HepG2 (cell line): ENCODE measurements around the gene ZNF121. TPM values are rescaled to one million over a fixed set of nuclear protein-coding genes. Genes with fewer than 3 reads are reported as not detected.

ENCODE experiments used
- ATAC-seq: fragments of 200-7000 bp; cut with Tn5 transposase; 3 replicates; pipeline ENCODE4 v1.9.1; 2020; ENCODE audit warnings: mild to moderate bottlenecking, moderate library complexity
- BruUV-seq: library from RNA; stranded (reverse); fragments of 400-500 nt; replicated peaks from 2 replicates; lab custom pipeline; 2021; lab: Mats Ljungman, UMichigan
- CTCF ChIA-PET: fragments of 300-600 bp; formaldehyde crosslinking; extraction: SDS; loops from one replicate; lab custom pipeline; 2021; ENCODE audit warnings: low total read pairs, inconsistent platforms, low intra/inter-chr PET ratio; lab: Yijun Ruan, JAX
- POLR2A ChIA-PET: fragments of 350-600 bp; sonication (Branson Sonifier 250); formaldehyde crosslinking; loops from one replicate; lab custom pipeline; 2020; ENCODE audit warnings: antibody characterized with exemption, inconsistent platforms; lab: Yijun Ruan, JAX
- DNase-seq: peaks from one replicate; pipeline ENCODE4 v3.0.0-alpha.2; 2015; ENCODE audit warnings: low spot score
- FAIRE-seq: peaks from 3 replicates; lab custom pipeline; 2011; peaks lifted over from hg19 to GRCh38; lab: Jason Lieb, UNC
- H2AFZ ChIP-seq: one replicate; pipeline ENCODE4 v1.6.1; 2011; ENCODE audit warnings: low read length, inconsistent platforms
- H3K27ac ChIP-seq: fragments of 300-600 bp; 3 replicates; pipeline ENCODE4 v1.8.0; 2011; ENCODE audit warnings: mixed run types, mild to moderate bottlenecking, mixed read lengths, low read length, inconsistent platforms; ENCODE audit not compliant: insufficient read depth; ENCODE audit errors: extremely low read length
- H3K27me3 ChIP-seq, 2 experiments: fragments of 200-600 bp in 1 of 2; 2 replicates in 1 of 2; 3 replicates in 1 of 2; pipeline versions ENCODE4 v1.6.0 to v1.8.0; 2011; ENCODE audit warnings: low read length in 2 of 2, mild to moderate bottlenecking in 2 of 2, moderate library complexity in 2 of 2, inconsistent platforms in 1 of 2; ENCODE audit not compliant: insufficient read depth in 2 of 2, control insufficient read depth in 1 of 2
- H3K36me3 ChIP-seq, 2 experiments: fragments of 200-600 bp in 1 of 2; replicated peaks in 1 of 2; 2 replicates in 1 of 2; 3 replicates in 1 of 2; pipeline versions ENCODE4 v1.5.1 to v1.8.0; 2011; ENCODE audit warnings: low read length in 2 of 2, inconsistent platforms in 1 of 2; ENCODE audit not compliant: insufficient read depth in 2 of 2, control insufficient read depth in 1 of 2
- H3K4me1 ChIP-seq: 2 replicates; pipeline ENCODE4 v1.5.1; 2012; ENCODE audit warnings: low read length, inconsistent platforms; ENCODE audit not compliant: insufficient read depth
- H3K4me2 ChIP-seq: 2 replicates; pipeline ENCODE4 v1.6.0; 2011; ENCODE audit warnings: low read depth, low read length, inconsistent platforms
- H3K4me3 ChIP-seq, 3 experiments: fragments of 200-600 bp in 1 of 3; sonication (generic), shearing (Covaris generic) in 1 of 3; replicated peaks in 1 of 3; 2 replicates each; pipeline ENCODE4 v1.5.1; 2011 to 2016; ENCODE audit warnings: low read length in 3 of 3, inconsistent platforms in 2 of 3, low read depth in 2 of 3, mild to moderate bottlenecking in 2 of 3, control low read depth in 1 of 3, mixed read lengths in 1 of 3; ENCODE audit not compliant: insufficient read depth in 1 of 3
- H3K79me2 ChIP-seq: one replicate; pipeline ENCODE4 v1.6.1; 2011; ENCODE audit warnings: low read length, inconsistent platforms; ENCODE audit not compliant: insufficient read depth
- H3K9ac ChIP-seq: 2 replicates; pipeline ENCODE4 v1.6.0; 2011; ENCODE audit warnings: mild to moderate bottlenecking, low read depth, low read length, inconsistent platforms; ENCODE audit not compliant: insufficient read depth
- H3K9me3 ChIP-seq: 2 replicates; pipeline ENCODE4 v1.5.1; 2012; ENCODE audit warnings: mild to moderate bottlenecking, low read length
- H4K20me1 ChIP-seq: 2 replicates; pipeline ENCODE4 v1.6.0; 2011; ENCODE audit warnings: inconsistent platforms, mild to moderate bottlenecking, low read length, moderate library complexity; ENCODE audit not compliant: insufficient read depth
- NFIB ChIP-seq: sonication (generic); formaldehyde crosslinking; IDR thresholded peaks from 2 replicates; pipeline ENCODE4 v1.9.0; 2021; ENCODE audit warnings: missing genetic modification reagents, mild to moderate bottlenecking, borderline replicate concordance
- SATB2 ChIP-seq: sonication (generic); formaldehyde crosslinking; IDR thresholded peaks from 2 replicates; pipeline ENCODE4 v1.5.0; 2020; ENCODE audit warnings: missing genetic modification reagents
- ZNF577 ChIP-seq: sonication (generic); formaldehyde crosslinking; IDR thresholded peaks from 2 replicates; pipeline ENCODE4 v1.4.0; 2020; ENCODE audit warnings: mild to moderate bottlenecking, low read depth, missing genetic modification reagents, borderline replicate concordance
- ZNF792 ChIP-seq: IDR thresholded peaks from 2 replicates; pipeline ENCODE4 v1.6.1; 2016
- WGBS: methylation state at CpG from one replicate; pipeline ENCODE4 v1.1.6; 2017; ENCODE audit warnings: low lambda C conversion rate; 5-methylcytosine and 5-hydroxymethylcytosine counted together
- in situ Hi-C: cut with HindIII; loops from 2 replicates; pipeline ENCODE4 v1.10.0; 2017; ENCODE audit warnings: low pct_unique_long_range_greater_than_20kb; ENCODE audit not compliant: extremely low pct_ligation_motif_present
- intact Hi-C: fragments of 100-400 bp; cut with micrococcal nuclease; formaldehyde crosslinking; loops from one replicate; pipeline ENCODE4 v1.10.0; 2022; ENCODE audit not compliant: unreplicated experiment
- polyA plus RNA-seq, 8 experiments: library from polyadenylated mRNA; depleted of rRNA in 3 of 8; stranded (reverse) in 7 of 8; unstranded in 1 of 8; fragments of >200 nt; fragmentation: Illumina TruSeq in 4 of 8; extraction: Trizol in 4 of 8; gene quantifications; 2 replicates each; pipeline versions ENCODE4 v1.2.1 to v1.2.3, GENCODE V29; 2011 to 2016; ENCODE audit warnings: low read depth in 4 of 8, missing spikeins in 1 of 8, mixed read lengths in 1 of 8; ENCODE audit not compliant: insufficient read depth in 1 of 8
- total RNA-seq, 5 experiments: library from RNA; depleted of rRNA; stranded (reverse); fragments of >200 nt; fragmentation: Illumina TruSeq; extraction: Trizol; gene quantifications; 2 replicates each; pipeline ENCODE4 v1.2.3, GENCODE V29; 2016; ENCODE audit warnings: low read depth in 1 of 5
- TF ChIP-seq, protein P1 (sequence below): IDR thresholded peaks from 2 replicates; pipeline ENCODE4 v1.6.1; 2016; ENCODE audit warnings: missing genetic modification reagents, missing compliant biosample characterization
- TF ChIP-seq, protein P2 (sequence below): sonication (generic); formaldehyde crosslinking; IDR thresholded peaks from 2 replicates; pipeline ENCODE4 v1.4.0; 2020; ENCODE audit warnings: missing genetic modification reagents, mild to moderate bottlenecking, borderline replicate concordance
- TF ChIP-seq, protein P3 (sequence below), 2 experiments: sonication (generic) in 1 of 2; formaldehyde crosslinking in 1 of 2; IDR thresholded peaks; 2 replicates each; pipeline versions ENCODE4 v1.6.1 to v1.9.0; 2014 to 2022; ENCODE audit warnings: antibody characterized with exemption in 1 of 2, borderline replicate concordance in 1 of 2, inconsistent platforms in 1 of 2, low read depth in 1 of 2, missing genetic modification reagents in 1 of 2
- TF ChIP-seq, protein P4 (sequence below): sonication (generic); formaldehyde crosslinking; IDR thresholded peaks from 2 replicates; pipeline ENCODE4 v1.4.0; 2020; ENCODE audit warnings: missing genetic modification reagents

The ZNF121 gene
- total and polyA plus RNA-seq, 2 of the 13 experiments (the other 11 are each of a cell fraction or from before 2014, with no cell fraction given) = 7.8 to 56.3 TPM

DNA sequence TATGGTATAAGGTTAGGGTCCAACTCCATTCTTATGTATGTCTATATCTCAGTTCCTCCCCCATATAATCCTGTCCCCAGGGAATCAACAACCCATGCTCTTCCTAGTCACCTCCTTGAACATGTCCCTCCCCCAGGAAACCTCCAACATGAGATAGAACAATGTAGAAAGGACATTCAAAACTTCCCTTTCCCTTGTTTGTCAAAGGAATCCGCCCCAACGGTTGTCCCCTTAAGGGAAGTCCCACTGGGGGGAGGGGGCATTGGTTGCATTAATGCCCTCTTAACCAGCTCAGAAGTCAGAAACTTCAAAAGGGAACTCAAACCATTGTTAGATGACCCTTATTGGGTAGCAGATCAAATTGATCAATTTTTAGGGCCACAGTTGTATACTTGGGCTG, 43.6 kb upstream of the ZNF121 start:
- no peaks in the 10 kb centered on the region for H3K79me2 ChIP-seq
- H4K20me1 ChIP-seq = no peaks in the 10 kb centered on the region
- no peak overlapping the region for H3K4me3 ChIP-seq
- 100% methylated on average over 2 of the region's 2 CpGs for WGBS
- H3K9ac ChIP-seq = no peak overlapping the region
- ChIA-PET POLR2A (no interaction called here), CTCF (interaction anchor here (1.2 kb wide), 1 partner anchor 97 kb away, joined by 3 read pairs; no protein-coding TSS in a partner anchor)
- no peaks in the 10 kb centered on the region for H3K9me3 ChIP-seq
- DNase-seq (no peak), ATAC-seq (no peak), FAIRE-seq (no peak)
- H3K27me3 ChIP-seq = no peaks in the 10 kb centered on the region
- TF ChIP-seq, protein P1, sequence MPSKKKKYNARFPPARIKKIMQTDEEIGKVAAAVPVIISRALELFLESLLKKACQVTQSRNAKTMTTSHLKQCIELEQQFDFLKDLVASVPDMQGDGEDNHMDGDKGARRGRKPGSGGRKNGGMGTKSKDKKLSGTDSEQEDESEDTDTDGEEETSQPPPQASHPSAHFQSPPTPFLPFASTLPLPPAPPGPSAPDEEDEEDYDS (CRISPR knock-in tag) = no peak
- TF ChIP-seq, protein P2, sequence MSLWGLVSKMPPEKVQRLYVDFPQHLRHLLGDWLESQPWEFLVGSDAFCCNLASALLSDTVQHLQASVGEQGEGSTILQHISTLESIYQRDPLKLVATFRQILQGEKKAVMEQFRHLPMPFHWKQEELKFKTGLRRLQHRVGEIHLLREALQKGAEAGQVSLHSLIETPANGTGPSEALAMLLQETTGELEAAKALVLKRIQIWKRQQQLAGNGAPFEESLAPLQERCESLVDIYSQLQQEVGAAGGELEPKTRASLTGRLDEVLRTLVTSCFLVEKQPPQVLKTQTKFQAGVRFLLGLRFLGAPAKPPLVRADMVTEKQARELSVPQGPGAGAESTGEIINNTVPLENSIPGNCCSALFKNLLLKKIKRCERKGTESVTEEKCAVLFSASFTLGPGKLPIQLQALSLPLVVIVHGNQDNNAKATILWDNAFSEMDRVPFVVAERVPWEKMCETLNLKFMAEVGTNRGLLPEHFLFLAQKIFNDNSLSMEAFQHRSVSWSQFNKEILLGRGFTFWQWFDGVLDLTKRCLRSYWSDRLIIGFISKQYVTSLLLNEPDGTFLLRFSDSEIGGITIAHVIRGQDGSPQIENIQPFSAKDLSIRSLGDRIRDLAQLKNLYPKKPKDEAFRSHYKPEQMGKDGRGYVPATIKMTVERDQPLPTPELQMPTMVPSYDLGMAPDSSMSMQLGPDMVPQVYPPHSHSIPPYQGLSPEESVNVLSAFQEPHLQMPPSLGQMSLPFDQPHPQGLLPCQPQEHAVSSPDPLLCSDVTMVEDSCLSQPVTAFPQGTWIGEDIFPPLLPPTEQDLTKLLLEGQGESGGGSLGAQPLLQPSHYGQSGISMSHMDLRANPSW (CRISPR knock-in tag) = no peak
- TF ChIP-seq SATB2 (CRISPR knock-in tag) (no peak), ZNF577 (no peak), NFIB (no peak), ZNF792 (CRISPR knock-in tag) (no peak)
- TF ChIP-seq, protein P3, sequence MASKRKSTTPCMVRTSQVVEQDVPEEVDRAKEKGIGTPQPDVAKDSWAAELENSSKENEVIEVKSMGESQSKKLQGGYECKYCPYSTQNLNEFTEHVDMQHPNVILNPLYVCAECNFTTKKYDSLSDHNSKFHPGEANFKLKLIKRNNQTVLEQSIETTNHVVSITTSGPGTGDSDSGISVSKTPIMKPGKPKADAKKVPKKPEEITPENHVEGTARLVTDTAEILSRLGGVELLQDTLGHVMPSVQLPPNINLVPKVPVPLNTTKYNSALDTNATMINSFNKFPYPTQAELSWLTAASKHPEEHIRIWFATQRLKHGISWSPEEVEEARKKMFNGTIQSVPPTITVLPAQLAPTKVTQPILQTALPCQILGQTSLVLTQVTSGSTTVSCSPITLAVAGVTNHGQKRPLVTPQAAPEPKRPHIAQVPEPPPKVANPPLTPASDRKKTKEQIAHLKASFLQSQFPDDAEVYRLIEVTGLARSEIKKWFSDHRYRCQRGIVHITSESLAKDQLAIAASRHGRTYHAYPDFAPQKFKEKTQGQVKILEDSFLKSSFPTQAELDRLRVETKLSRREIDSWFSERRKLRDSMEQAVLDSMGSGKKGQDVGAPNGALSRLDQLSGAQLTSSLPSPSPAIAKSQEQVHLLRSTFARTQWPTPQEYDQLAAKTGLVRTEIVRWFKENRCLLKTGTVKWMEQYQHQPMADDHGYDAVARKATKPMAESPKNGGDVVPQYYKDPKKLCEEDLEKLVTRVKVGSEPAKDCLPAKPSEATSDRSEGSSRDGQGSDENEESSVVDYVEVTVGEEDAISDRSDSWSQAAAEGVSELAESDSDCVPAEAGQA (IDR thresholded peaks at IDR 0.05; ENCODE audit: low read depth) = no peak
- TF ChIP-seq, protein P3 (CRISPR knock-in tag; IDR thresholded peaks at IDR 0.05; ENCODE audit: borderline replicate concordance) = no peak
- TF ChIP-seq, protein P4, sequence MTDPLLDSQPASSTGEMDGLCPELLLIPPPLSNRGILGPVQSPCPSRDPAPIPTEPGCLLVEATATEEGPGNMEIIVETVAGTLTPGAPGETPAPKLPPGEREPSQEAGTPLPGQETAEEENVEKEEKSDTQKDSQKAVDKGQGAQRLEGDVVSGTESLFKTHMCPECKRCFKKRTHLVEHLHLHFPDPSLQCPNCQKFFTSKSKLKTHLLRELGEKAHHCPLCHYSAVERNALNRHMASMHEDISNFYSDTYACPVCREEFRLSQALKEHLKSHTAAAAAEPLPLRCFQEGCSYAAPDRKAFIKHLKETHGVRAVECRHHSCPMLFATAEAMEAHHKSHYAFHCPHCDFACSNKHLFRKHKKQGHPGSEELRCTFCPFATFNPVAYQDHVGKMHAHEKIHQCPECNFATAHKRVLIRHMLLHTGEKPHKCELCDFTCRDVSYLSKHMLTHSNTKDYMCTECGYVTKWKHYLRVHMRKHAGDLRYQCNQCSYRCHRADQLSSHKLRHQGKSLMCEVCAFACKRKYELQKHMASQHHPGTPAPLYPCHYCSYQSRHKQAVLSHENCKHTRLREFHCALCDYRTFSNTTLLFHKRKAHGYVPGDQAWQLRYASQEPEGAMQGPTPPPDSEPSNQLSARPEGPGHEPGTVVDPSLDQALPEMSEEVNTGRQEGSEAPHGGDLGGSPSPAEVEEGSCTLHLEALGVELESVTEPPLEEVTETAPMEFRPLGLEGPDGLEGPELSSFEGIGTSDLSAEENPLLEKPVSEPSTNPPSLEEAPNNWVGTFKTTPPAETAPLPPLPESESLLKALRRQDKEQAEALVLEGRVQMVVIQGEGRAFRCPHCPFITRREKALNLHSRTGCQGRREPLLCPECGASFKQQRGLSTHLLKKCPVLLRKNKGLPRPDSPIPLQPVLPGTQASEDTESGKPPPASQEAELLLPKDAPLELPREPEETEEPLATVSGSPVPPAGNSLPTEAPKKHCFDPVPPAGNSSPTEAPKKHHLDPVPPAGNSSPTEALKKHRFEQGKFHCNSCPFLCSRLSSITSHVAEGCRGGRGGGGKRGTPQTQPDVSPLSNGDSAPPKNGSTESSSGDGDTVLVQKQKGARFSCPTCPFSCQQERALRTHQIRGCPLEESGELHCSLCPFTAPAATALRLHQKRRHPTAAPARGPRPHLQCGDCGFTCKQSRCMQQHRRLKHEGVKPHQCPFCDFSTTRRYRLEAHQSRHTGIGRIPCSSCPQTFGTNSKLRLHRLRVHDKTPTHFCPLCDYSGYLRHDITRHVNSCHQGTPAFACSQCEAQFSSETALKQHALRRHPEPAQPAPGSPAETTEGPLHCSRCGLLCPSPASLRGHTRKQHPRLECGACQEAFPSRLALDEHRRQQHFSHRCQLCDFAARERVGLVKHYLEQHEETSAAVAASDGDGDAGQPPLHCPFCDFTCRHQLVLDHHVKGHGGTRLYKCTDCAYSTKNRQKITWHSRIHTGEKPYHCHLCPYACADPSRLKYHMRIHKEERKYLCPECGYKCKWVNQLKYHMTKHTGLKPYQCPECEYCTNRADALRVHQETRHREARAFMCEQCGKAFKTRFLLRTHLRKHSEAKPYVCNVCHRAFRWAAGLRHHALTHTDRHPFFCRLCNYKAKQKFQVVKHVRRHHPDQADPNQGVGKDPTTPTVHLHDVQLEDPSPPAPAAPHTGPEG = no peak
- BruUV-seq = no TSS peak
- no peak overlapping the region for H2AFZ ChIP-seq
- in situ Hi-C loops (loop anchor here (5.0 kb wide), 1 partner anchor 164 kb away; no protein-coding TSS in a partner anchor), intact Hi-C loops (no loop called here)
- H3K4me1 ChIP-seq = peaks cover 3% of the 10 kb centered on the region; the same call in 1 of the 2 replicates
- peaks cover 0 to 4% of the 10 kb centered on the region in 2 experiments; a peak in 3 of 5 replicates for H3K36me3 ChIP-seq
- no peak overlapping the region for H3K27ac ChIP-seq
- no peak overlapping the region for H3K4me2 ChIP-seq
